Measurements from ENCODE around the gene MS4A7. TPM values are rescaled to one million over a fixed set of nuclear protein-coding genes. Genes with fewer than 3 reads are reported as not detected.

Gene MS4A7
- total RNA-seq, 1 donor = 0.36 TPM

- Histone ChIP-seq H2AFZ (ENCODE audit: low read length) (no peak overlapping the region), H3K4me2 (ENCODE audit: insufficient read depth, low read length) (no peak overlapping the region), H3K4me1 (ENCODE audit: insufficient read depth, low read length) (no peaks in the 10 kb centered on the region), H3K27me3 (ENCODE audit: insufficient read depth, low read length) (no peaks in the 10 kb centered on the region), H4K20me1 (ENCODE audit: insufficient read depth, low read length) (no peaks in the 10 kb centered on the region), H3K4me3 (ENCODE audit: insufficient read depth, low read length) (no peak overlapping the region), H3K36me3 (ENCODE audit: insufficient read depth, low read length) (no peaks in the 10 kb centered on the region), H3K9me3 (ENCODE audit: low read depth, low read length) (peaks cover 2% of the 10 kb centered on the region), H3K27ac (ENCODE audit: low read depth, low read length) (no peak overlapping the region), H3K79me2 (ENCODE audit: insufficient read depth, low read length) (no peaks in the 10 kb centered on the region)
- DNase-seq (ENCODE audit: insufficient read length, low spot score, missing footprints) = no peak
- no peak for TF ChIP-seq CTCF (IDR thresholded peaks at IDR 0.05; ENCODE audit: extremely low read depth, low read depth, low read length)
Observed at GRCh38 chr11:60396799-60397198, 18.5 kb downstream of the MS4A7 start.

GRCh38 chr11:60420015-60420414 lies 41.7 kb downstream of the MS4A7 start:
- H3K9me3 ChIP-seq (ENCODE audit: low read depth, low read length) = no peaks in the 10 kb centered on the region
- no peaks in the 10 kb centered on the region for H3K27me3 ChIP-seq (ENCODE audit: insufficient read depth, low read length)
- no peak overlapping the region for H3K4me2 ChIP-seq (ENCODE audit: insufficient read depth, low read length)
- H3K79me2 ChIP-seq (ENCODE audit: insufficient read depth, low read length) = no peaks in the 10 kb centered on the region
- H4K20me1 ChIP-seq (ENCODE audit: insufficient read depth, low read length) = no peaks in the 10 kb centered on the region
- no peak overlapping the region for H3K4me3 ChIP-seq (ENCODE audit: insufficient read depth, low read length)
- H3K4me1 ChIP-seq (ENCODE audit: insufficient read depth, low read length) = no peaks in the 10 kb centered on the region
- DNase-seq (ENCODE audit: insufficient read length, low spot score, missing footprints) = no peak
- H3K27ac ChIP-seq (ENCODE audit: low read depth, low read length) = no peak overlapping the region
- no peaks in the 10 kb centered on the region for H3K36me3 ChIP-seq (ENCODE audit: insufficient read depth, low read length)
- TF ChIP-seq CTCF (IDR thresholded peaks at IDR 0.05; ENCODE audit: extremely low read depth, low read depth, low read length) = no peak
- no peak overlapping the region for H2AFZ ChIP-seq (ENCODE audit: low read length)

- Histone ChIP-seq H3K9me3 (ENCODE audit: low read depth, low read length) (no peaks in the 10 kb centered on the region), H3K4me2 (ENCODE audit: insufficient read depth, low read length) (no peak overlapping the region), H4K20me1 (ENCODE audit: insufficient read depth, low read length) (no peaks in the 10 kb centered on the region), H3K4me1 (ENCODE audit: insufficient read depth, low read length) (no peaks in the 10 kb centered on the region), H3K4me3 (ENCODE audit: insufficient read depth, low read length) (no peak overlapping the region), H2AFZ (ENCODE audit: low read length) (no peak overlapping the region), H3K36me3 (ENCODE audit: insufficient read depth, low read length) (no peaks in the 10 kb centered on the region), H3K79me2 (ENCODE audit: insufficient read depth, low read length) (no peaks in the 10 kb centered on the region), H3K27me3 (ENCODE audit: insufficient read depth, low read length) (no peaks in the 10 kb centered on the region), H3K27ac (ENCODE audit: low read depth, low read length) (no peak overlapping the region)
- no peak for DNase-seq (ENCODE audit: insufficient read length, low spot score, missing footprints)
- no peak for TF ChIP-seq CTCF (IDR thresholded peaks at IDR 0.05; ENCODE audit: extremely low read depth, low read depth, low read length)
Observed at GRCh38 chr11:60422609-60423008, 44.3 kb downstream of the MS4A7 start.

- H4K20me1 ChIP-seq (ENCODE audit: insufficient read depth, low read length) = no peaks in the 10 kb centered on the region
- H3K4me3 ChIP-seq (ENCODE audit: insufficient read depth, low read length) = no peak overlapping the region
- H3K27ac ChIP-seq (ENCODE audit: low read depth, low read length) = no peak overlapping the region
- no peaks in the 10 kb centered on the region for H3K79me2 ChIP-seq (ENCODE audit: insufficient read depth, low read length)
- no peaks in the 10 kb centered on the region for H3K36me3 ChIP-seq (ENCODE audit: insufficient read depth, low read length)
- no peaks in the 10 kb centered on the region for H3K9me3 ChIP-seq (ENCODE audit: low read depth, low read length)
- TF ChIP-seq CTCF (IDR thresholded peaks at IDR 0.05; ENCODE audit: extremely low read depth, low read depth, low read length) = no peak
- H2AFZ ChIP-seq (ENCODE audit: low read length) = no peak overlapping the region
- DNase-seq (ENCODE audit: insufficient read length, low spot score, missing footprints) = no peak
- no peaks in the 10 kb centered on the region for H3K27me3 ChIP-seq (ENCODE audit: insufficient read depth, low read length)
- H3K4me1 ChIP-seq (ENCODE audit: insufficient read depth, low read length) = no peaks in the 10 kb centered on the region
- H3K4me2 ChIP-seq (ENCODE audit: insufficient read depth, low read length) = no peak overlapping the region
Observed at GRCh38 chr11:60428517-60428916, 50.2 kb downstream of the MS4A7 start.
